Measurements from ENCODE around the gene NOC4L.

NOC4L gene

GRCh38 chr12:132168311-132169031, 24.2 kb downstream of the NOC4L start:
- DNase-seq, result no peak

DNA sequence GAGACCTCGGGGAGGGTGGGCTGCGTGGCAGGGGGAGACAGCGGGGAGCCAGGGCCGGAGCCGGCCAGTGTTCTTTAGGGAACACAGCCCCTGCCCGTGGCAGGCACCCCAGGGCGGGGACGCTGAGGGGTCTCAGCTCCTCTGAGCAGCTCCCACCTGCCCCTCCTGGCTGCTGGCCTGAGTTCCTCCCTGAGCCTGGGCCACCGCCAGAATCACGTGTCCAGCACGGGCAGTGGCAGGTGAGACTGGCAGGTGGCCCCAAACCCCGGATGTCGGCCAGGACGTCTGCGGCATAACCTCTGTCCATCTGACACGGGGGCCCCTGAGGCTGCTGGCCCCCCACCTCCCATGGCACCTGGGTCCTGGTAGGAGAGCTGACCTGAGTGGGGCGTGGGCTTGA, 25.1 kb downstream of the NOC4L start:
- DNase-seq, result no peak

DNA sequence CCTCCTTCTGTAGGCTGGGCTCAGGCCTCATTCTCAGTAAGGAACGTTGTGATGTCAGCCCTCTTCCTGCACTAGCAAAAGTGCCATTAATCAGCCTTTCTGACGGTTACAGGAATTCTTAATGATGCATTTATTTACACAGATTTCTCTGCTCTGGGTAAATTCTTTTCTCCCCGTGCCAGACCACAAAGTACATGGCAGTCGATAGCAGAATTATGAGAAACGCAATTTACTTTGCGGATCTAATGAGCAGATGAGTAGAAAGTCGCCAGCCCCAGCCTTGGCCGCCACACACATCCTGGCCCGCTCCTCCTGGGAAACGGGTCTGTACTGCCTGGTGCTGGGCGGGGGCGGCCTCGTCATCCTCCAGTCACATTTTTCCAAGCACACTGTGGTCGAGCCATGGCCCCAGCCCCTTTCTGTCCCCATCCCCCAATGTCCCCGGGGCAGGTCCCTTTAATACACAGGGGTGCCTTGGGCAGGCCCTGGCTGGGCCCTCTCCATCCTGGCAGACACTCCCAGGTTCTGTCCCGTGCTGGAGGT, 25.9 kb downstream of the NOC4L start:
- DNase-seq, result no peak

GRCh38 chr12:132170637-132171292, 26.5 kb downstream of the NOC4L start:
- no peak for DNase-seq

DNA sequence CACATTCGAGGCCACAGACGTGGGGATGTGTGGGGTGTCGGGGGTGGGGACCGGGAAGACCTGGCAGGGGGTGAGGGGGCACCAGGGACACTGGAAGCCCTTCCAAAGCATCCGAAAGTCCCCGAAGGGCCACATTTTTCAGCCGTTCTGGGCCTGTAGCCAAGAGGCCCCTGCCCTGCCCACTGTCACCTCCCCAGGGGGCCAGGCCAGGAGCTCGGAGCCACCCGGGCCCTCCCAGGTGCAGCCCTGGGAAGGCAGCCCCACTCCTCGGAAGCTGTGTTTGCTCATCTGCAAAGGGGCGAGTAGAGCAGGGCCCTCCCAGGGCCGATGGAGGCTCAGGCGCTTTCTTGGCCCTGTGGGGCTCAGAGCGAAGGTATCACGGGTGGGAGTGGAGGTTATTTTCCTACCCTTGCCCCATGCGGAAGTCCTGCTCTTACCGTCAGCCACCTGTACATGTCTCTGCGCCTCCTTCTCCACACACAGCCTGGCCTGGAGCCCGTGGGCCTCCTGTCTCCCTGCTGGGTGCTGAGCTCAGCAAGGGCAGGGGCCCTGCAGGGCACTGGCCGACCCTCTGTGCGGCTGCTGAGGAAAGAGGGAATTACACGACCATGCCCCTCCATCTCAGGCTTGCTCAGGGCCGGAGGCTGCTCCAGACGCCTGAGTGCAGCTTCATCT, 27.2 kb downstream of the NOC4L start:
- no peak for DNase-seq

- DNase-seq, result no peak
These were observed 27.8 kb downstream of the NOC4L start for GRCh38 chr12:132171968-132172521.

DNA sequence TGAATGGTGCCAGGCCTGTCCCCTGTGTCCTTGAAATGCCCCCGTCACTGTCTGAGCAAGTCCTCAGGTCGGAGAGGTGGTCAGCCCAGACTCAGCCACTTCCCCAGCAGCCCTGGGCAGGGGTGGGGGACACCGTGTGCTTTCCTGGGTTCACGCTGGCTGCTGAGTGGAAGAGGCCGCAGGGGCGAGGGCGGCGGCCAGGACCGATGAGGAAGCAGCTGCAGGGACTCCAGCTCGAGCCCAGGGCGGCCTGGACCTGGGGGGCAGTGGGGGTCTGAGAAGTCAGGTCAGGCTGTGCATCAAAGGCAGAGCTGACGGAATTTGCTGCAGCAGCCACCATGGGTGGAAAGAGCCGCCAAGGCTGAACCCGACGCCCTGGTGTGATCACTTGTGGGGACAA, 28.4 kb downstream of the NOC4L start:
- DNase-seq, result no peak

- no peak for DNase-seq
These were observed 29.1 kb downstream of the NOC4L start for GRCh38 chr12:132173135-132174014.

DNA sequence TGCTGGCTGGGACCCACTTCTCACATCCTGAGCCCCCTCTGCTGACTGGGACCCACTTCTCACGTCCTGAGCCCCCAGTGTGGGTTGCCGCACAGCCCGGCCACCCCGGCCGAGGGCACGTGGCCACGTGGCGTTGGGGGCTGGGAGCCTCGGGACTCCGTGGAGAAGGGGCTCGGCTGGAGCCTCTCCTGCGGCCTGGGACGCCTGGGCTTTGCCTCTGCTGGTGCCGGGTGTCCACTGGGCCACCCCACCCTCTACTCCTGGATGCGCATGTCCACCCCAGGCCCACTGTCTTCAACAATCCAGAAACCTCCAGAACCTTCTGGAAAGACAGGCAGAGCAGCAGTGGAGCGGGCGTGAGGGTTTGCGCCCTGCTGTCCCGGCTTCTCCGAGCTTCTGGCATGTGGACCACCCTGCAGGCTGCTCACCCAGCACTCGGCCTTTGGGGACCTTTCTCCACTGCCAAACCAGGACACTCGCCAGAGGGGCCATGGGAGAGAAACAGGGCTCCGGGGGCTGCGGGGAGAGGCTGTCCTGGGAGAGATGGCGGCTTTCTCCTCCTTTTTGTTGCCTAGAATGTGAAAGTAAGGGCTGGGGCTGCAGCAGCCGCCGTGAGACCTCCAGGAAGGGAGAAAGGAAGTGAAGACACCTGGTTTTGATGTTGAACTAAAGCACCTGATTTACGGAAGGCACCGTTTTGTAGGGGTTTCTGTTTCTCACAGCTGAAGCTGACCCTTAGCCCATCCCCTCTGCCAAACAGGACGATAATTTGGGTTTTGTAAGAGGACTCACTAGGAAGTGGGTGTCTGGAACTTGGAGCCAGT, 30.0 kb downstream of the NOC4L start:
- DNase-seq, result no peak

DNA sequence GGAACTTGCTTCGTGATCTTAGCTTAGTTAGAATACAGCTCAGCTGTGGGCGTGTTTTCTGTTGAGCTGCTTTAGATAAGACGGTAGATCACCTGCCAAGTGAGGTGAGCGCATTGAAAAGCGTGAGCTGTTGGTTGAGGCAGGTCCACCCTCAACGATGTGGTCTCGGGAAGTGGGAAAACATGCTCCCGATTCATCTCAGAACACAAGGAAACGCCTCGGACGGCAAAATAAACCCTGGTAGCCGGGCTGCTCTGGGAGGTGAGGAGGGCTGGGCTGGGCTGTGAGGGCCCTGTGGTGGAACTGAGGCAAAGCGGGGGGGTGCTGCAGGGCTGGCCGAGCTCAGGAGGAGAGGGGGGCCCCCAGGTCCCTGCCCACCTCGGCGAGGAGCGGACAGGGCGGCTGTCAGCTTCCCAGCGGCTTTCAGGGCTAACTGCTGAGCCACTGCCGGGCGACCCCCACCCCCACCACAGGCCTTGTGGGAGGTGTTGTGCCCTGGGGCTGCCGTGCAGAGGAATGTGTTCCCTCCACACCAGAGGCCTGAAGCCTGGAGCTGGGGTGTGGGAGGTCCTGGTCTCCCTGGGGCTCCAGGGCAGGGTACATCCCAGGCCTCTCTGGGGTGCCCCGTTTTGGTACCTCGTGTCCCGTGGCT, 30.7 kb downstream of the NOC4L start:
- DNase-seq, result no peak

GRCh38 chr12:132175496-132176384, 31.5 kb downstream of the NOC4L start:
- no peak for DNase-seq

DNA sequence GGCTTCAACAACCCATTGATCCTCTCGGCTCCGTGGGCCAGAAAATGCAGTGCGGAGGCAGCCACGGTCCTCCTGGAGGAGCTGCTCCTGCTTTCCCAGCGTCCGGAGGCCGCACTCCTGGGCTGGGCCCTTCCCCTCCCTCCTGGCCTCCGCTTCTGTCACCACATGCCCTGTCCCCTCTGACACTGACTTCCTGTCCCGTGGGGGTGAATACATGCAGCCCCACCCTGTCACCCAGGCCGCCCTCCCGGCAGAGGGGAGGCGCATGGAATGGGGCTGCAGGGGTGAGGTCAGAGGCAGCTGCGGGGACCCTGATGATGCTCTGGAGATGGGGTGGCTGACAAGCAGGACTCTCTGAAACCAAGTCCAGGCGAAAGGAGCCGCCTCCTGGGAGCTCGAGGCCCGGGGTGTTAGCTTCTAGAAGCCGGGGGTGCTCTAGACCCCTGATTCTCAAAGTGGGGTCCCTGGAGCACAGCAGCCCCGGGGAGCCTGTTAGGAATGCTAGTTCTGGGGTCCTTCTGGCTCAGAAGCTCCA, 32.2 kb downstream of the NOC4L start:
- DNase-seq, result no peak

GRCh38 chr12:132176920-132177551, 32.8 kb downstream of the NOC4L start:
- no peak for DNase-seq

DNA sequence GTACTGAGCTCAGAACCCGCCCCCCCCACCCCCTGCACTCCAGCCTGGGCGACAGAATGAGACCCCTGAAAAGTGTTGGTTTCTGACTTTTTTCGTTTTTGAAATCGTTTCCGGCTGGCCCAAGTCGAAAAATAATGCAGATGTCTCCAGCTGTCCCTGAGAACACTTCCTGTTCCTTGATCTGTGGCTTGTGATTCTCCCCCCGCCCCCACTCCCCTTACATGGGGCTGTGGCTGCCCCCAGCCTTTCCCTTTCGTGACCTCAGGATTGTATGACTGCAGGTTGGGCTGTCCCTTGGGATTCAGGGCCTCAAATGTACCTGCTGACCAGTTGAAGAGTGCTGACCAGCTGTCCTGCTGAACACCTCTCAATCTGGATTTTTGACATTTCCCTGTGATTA, 34.1 kb downstream of the NOC4L start:
- no peak for DNase-seq

DNA sequence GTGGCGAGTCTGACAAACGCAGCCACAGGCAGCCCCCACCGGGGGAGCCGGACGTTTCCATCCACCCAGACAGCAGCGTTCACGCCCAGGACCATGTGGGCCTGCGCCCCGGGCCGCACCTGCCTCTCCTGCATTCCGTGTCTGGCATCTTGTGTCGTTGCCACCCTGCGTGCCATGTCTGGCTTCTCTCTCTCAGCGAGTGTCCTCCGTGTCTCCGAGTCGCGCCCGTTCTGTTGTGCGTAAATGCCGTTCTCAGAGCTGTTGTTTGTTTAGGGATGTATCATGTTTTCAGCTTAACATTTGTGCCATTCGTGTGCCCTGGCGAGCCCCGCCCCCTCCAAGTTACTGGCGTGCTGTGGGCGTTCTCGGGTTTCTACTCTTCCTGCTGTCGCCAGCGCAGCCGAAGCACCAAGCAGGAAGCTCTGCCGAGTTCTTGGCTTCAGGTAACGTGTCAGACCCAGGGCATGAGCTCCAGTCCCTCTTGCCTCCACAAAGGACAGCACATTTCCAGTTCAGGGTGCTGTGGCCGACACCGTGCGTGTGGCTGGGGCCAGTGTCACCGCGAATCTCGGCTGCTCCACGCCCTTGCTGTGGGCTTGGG, 34.6 kb downstream of the NOC4L start:
- DNase-seq, result peak in 2 of 58 donors; percentile 27 to 46

GRCh38 chr12:132179431-132180362, 35.4 kb downstream of the NOC4L start:
- no peak for DNase-seq
